GM19328 (cell line): ENCODE measurements around the gene SLITRK6.
A peak's percentile ranks its signal among the peaks of the same experiment; 100 is the strongest.
"Not testable (repeated sequence)": the region's sequence is repeated elsewhere in the genome, so short reads cannot be mapped to it uniquely, and the experiment has no call there.

ENCODE experiments used
- ATAC-seq: cut with Tn5 transposase; IDR thresholded peaks from one replicate; pipeline ENCODE4 v1.9.1; 2021; ENCODE audit warnings: mild to moderate bottlenecking, moderate library complexity; ENCODE audit not compliant: unreplicated experiment

Gene SLITRK6, protein sequence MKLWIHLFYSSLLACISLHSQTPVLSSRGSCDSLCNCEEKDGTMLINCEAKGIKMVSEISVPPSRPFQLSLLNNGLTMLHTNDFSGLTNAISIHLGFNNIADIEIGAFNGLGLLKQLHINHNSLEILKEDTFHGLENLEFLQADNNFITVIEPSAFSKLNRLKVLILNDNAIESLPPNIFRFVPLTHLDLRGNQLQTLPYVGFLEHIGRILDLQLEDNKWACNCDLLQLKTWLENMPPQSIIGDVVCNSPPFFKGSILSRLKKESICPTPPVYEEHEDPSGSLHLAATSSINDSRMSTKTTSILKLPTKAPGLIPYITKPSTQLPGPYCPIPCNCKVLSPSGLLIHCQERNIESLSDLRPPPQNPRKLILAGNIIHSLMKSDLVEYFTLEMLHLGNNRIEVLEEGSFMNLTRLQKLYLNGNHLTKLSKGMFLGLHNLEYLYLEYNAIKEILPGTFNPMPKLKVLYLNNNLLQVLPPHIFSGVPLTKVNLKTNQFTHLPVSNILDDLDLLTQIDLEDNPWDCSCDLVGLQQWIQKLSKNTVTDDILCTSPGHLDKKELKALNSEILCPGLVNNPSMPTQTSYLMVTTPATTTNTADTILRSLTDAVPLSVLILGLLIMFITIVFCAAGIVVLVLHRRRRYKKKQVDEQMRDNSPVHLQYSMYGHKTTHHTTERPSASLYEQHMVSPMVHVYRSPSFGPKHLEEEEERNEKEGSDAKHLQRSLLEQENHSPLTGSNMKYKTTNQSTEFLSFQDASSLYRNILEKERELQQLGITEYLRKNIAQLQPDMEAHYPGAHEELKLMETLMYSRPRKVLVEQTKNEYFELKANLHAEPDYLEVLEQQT

DNA sequence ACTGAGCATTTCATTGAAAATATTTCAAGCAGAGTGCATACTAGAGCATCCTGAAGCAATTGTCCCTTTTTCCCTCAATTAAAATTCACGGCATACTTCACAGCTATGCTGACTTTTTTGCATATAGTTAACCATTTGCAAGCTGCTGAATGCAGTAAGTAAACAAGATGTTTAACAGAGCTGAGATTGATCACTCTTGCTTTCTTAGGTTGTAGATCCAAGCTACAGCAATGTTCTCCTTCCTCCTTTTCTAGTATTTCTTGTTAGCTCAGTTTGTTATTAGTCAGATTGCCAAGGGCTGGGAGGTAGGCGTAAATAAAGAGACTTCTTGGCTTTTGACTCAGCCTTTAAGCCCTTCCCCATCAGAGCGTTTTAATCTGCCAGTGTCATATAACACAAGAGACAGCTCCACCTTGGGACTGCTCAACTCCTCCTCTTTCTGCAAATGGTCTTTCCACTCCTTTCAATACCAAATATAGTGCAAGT is at the start of gene SLITRK6:
Gene SLITRK6, minus strand, starts transcription at position 323 of the 486 bp plus-strand sequence. CDS start 2,911 bp downstream, outside the sequence.
- no peak for ATAC-seq

- no peak for ATAC-seq
Measured at GRCh38 chr13:85847012-85847411, 47.8 kb upstream of the SLITRK6 start.

DNA sequence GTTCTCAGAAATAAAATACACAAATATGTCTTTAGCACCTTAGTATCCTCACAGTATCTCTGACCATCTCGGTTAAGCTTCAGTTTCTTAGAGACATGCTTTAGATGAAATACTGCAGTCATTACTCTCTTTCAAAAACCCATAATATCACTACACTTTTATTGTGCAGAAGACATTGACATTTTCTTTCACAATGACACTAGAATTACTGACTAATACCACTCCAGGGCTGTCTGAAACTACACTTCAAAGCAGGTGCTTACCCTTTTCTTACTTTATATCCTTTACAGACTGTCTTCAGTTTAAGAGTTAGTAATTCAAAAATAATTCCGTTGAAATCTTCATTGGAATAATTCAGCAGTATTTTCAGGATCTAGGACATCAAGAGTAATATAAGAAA is 42.2 kb upstream of the SLITRK6 start:
- no peak for ATAC-seq

DNA sequence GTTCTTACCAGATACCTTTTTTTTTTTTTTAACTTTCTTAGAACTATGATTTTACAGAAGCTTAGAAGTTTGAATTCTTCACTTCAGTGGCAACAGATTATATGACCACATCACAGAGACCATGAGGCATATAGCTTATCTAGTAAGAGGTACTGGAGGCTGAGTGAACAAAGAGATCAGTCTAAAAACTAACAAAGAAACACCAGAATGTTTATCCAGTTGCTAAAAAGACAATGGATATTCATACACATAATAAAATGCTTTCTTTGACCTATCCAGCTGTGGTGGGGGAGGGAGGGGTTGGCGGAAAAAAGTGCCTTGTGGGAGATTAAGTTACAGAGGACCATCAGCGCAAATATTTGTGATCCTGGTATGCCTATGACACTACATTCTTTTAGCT is 34.7 kb upstream of the SLITRK6 start:
- ATAC-seq, result no peak

DNA sequence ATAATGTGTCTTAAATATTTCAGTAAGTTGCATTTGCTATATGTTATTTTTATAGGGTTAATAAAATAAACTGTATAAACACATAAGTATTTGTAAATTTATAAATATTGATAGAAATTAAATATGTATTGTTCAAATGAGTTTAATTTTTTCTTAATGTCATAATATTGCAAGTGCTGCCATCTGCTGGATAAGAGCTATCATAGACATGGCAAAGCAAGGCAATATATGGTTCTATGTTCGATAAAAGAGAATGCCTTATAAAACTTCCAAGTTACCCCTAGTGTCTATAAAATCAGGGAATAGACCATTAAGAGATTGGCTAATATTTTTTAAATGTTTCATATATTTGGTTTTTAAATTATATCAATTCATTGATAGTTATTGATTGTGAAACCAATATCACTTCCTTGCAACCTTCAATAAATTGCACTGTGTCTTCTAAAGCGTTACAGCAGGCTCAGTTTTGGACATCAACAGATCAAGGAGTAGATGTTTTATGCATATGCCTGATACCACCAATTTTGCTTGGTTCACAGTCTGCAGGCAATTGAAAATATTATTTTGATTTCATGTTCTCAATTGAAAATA is 29.0 kb upstream of the SLITRK6 start:
- ATAC-seq, result no peak

- ATAC-seq, result no peak
Measured at GRCh38 chr13:85825454-85825853, 26.2 kb upstream of the SLITRK6 start.

DNA sequence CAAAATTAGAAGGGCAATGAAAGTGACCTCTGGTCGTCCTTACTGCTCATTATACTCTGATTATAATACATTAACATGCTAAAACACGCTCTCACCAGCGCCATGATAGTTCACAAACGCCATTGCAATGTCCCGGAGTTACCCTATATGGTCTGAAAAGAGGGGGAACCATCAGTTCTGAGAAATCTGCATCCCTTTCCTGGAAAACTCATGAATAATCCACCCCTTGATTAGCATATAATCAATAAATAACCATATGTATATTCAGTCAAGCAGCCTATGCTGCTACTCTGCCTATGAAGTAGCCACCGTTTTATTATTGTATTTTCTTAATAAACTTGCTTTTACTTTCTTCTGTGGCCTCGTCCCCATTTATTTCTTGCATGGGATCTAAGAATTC is 24.6 kb upstream of the SLITRK6 start:
- no peak for ATAC-seq

DNA sequence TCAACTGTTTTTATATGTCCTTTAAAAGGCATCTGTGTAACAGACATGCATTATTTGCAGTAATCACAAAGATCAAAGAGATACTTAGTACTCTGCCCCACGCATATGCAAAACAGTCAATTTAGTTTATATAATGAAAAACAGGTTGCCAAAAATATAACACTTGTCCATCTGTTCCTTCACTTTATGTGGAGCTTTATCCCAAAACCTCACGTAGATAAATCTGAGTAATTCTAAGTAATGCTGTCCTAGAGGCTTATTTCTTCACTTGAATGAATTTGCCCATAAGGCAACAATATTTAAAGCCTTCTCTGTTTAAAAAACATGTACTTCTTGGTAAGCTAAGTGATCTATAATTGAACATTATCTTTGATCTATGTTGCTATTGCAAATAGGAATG is 20.3 kb upstream of the SLITRK6 start:
- ATAC-seq, result no peak

GRCh38 chr13:85816413-85816812 is 17.2 kb upstream of the SLITRK6 start:
- ATAC-seq, result no peak

DNA sequence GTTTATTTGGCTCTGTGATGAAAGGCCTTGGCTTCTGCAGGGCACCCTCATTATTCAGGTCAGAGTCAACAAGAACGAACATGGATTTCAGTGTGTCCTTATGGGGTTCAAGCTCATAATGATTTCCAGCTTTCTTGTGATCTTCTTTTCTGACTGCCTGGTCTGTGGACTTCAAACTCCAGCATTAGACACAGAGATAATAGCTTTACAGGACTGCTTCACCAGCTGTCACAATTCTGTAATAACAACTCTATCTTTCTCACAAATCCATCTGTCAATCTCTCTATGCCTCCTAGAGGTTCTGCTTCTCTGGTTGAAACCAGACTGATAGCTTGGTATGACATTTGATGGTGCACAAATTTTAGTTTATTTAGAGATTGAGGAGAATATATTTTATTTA is 13.1 kb upstream of the SLITRK6 start:
- no peak for ATAC-seq

DNA sequence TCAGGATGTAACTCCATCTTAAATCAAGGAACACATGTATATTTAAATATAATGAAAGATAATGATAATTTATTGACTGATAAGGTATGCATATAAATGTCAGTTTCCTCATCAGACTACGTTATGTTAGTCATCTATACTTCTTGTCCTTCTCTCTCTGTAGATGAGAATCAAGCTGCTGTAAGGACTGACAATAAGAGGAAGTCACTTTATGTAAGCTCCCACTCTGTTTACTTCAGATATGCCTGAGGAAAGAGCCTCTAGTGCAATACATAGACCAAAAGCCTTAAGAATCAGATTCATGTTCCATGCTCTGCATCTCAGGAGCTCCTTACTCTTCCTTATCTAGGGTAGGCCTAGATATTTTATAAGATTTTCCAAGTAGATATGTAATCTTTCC is 9.6 kb upstream of the SLITRK6 start:
- no peak for ATAC-seq

GRCh38 chr13:85806553-85807175 is 7.4 kb upstream of the SLITRK6 start:
- peak; percentile 61 for ATAC-seq

- ATAC-seq, result no peak
Measured at GRCh38 chr13:85798556-85798955, 663 bp downstream of the SLITRK6 start.

- no peak for ATAC-seq
Measured at GRCh38 chr13:85797311-85797710, 1.9 kb downstream of the SLITRK6 start.

- no peak for ATAC-seq
Measured at GRCh38 chr13:85785205-85785604, 14.0 kb downstream of the SLITRK6 start.

- ATAC-seq, result no peak
Measured at GRCh38 chr13:85772367-85772766, 26.9 kb downstream of the SLITRK6 start.

- ATAC-seq, result no peak
Measured at GRCh38 chr13:85771856-85772255, 27.4 kb downstream of the SLITRK6 start.

DNA sequence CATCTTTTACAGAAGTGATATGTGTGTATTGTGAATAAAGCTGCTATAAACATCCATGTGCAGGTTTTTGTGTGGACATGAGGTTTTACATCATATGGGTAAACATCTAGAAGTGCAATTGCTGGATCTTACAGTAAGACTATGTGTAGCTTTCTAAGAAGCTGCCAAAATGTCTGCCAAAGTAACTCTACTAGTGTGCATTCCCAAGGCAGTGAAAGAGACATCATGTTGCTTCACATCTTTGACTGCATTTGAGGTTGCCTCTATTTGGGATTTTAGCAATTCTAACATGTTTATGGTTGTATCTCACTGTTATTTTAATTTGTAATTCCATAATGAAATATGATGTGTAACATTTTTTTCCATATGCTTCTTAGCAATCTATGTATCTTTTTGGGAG is 30.3 kb downstream of the SLITRK6 start:
- no peak for ATAC-seq

DNA sequence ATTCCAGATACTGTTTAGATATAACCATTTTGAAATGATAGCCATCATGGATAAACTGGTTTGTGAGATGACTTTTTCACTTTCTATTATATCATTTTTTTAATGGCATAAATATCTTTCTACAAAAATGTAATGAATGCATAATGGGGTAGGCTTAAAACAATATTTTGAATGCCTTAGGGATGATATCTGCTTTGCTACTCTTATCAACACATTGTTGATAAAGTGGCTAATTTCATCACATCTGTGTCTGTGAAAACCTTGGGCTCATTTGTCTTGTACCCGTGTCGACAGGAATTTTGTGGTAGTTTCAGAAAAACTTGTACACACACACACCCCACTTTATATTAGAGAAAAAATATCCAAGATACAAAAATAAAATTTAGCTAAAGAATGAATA is 44.1 kb downstream of the SLITRK6 start:
- ATAC-seq, result no peak

GRCh38 chr13:85743201-85743770 is 55.9 kb downstream of the SLITRK6 start:
- ATAC-seq, result not testable (repeated sequence)
